Stimulated activated CD8-positive, alpha-beta memory T cell treated with anti-CD3 and anti-CD28 coated beads, Interleukin-2, amount 100 ng/mL, for 48 hours (primary cell): Measurements from ENCODE around the gene UBL5.
"Not testable (repeated sequence)": the region's sequence is repeated elsewhere in the genome, so short reads cannot be mapped to it uniquely, and the experiment has no call there.

Source experiments
- DNase-seq, 2 donors: peaks; one replicate each; pipeline ENCODE4 v3.0.0-alpha.2; 2020; ENCODE audit warnings: low read depth in 2 of 2

UBL5 gene

GRCh38 chr19:9827289-9828238 is at the start of gene UBL5:
UBL5 (plus strand) TSS chr19:9827918; CDS start chr19:9828338, 420 bp downstream.
- DNase-seq, result peak; percentile 78 to 83

GRCh38 chr19:9782338-9782737 is 45.4 kb upstream of the UBL5 start:
- DNase-seq, result no peak

GRCh38 chr19:9784163-9784496 is 43.6 kb upstream of the UBL5 start:
- not testable (repeated sequence) for DNase-seq

- DNase-seq, result peak; percentile 96 to 98
Observed at GRCh38 chr19:9785367-9786331, 42.1 kb upstream of the UBL5 start.

GRCh38 chr19:9786342-9786741 is 41.4 kb upstream of the UBL5 start:
- no peak for DNase-seq

- DNase-seq, result no peak
Observed at GRCh38 chr19:9786819-9787218, 40.9 kb upstream of the UBL5 start.

- not testable (repeated sequence) for DNase-seq
Observed at GRCh38 chr19:9788604-9789003, 39.1 kb upstream of the UBL5 start.

GRCh38 chr19:9789066-9789465 is 38.7 kb upstream of the UBL5 start:
- DNase-seq, result no peak

GRCh38 chr19:9789579-9789978 is 38.1 kb upstream of the UBL5 start:
- DNase-seq, result not testable (repeated sequence)

GRCh38 chr19:9791073-9791367 is 36.7 kb upstream of the UBL5 start:
- DNase-seq, result not testable (repeated sequence)

- DNase-seq, result peak; percentile 82 to 92
Observed at GRCh38 chr19:9791552-9792205, 36.0 kb upstream of the UBL5 start.

- peak; percentile 85 to 88 for DNase-seq
Observed at GRCh38 chr19:9792206-9793070, 35.3 kb upstream of the UBL5 start.

- peak; percentile 30 to 41 for DNase-seq
Observed at GRCh38 chr19:9793071-9793591, 34.6 kb upstream of the UBL5 start.

- peak; percentile 53 to 64 for DNase-seq
Observed at GRCh38 chr19:9796113-9796773, 31.5 kb upstream of the UBL5 start.

- no peak for DNase-seq
Observed at GRCh38 chr19:9797871-9798270, 29.8 kb upstream of the UBL5 start.

GRCh38 chr19:9799162-9799561 is 28.6 kb upstream of the UBL5 start:
- DNase-seq, result no peak

GRCh38 chr19:9801976-9802375 is 25.7 kb upstream of the UBL5 start:
- no peak for DNase-seq

- no peak for DNase-seq
Observed at GRCh38 chr19:9806803-9807202, 20.9 kb upstream of the UBL5 start.

GRCh38 chr19:9808855-9809824 is 18.6 kb upstream of the UBL5 start:
- DNase-seq, result no peak
